Neural cell (in vitro differentiated cells): ENCODE data around the gene LRRC63. TPM values are rescaled to one million over a fixed set of nuclear protein-coding genes. Genes with fewer than 3 reads are reported as not detected.

Experiments used
- H2AFZ ChIP-seq: fragments of 200-600, 300-800 bp; sonication (generic), shearing (Covaris generic); 2 replicates; pipeline ENCODE4 v1.6.0; 2014; ENCODE audit warnings: low read depth, mild to moderate bottlenecking, antibody characterized with exemption, low read length, moderate library complexity
- H3F3A ChIP-seq: fragments of 200-600 bp; shearing (Covaris generic); 2 replicates; pipeline ENCODE4 v1.6.1; 2016; ENCODE audit warnings: mild to moderate bottlenecking, moderate library complexity, mixed read lengths, antibody characterized with exemption, low read length; ENCODE audit not compliant: insufficient read depth, poor library complexity, severe bottlenecking
- H3K27ac ChIP-seq: fragments of 200-600, 300-800 bp; sonication (generic), shearing (Covaris generic); 2 replicates; pipeline ENCODE4 v1.5.1; 2014; ENCODE audit warnings: mild to moderate bottlenecking, low read length, moderate library complexity
- H3K27me3 ChIP-seq: fragments of 300-800, 200-600 bp; sonication (generic), shearing (Covaris generic); 2 replicates; pipeline ENCODE4 v1.6.0; 2014; ENCODE audit warnings: mild to moderate bottlenecking, low read depth, low read length, moderate library complexity; ENCODE audit not compliant: insufficient read depth
- H3K36me3 ChIP-seq: fragments of 300-800, 200-600 bp; sonication (generic), shearing (Covaris generic); 2 replicates; pipeline ENCODE4 v1.5.1; 2014; ENCODE audit warnings: mild to moderate bottlenecking, antibody characterized with exemption, low read length, moderate library complexity; ENCODE audit not compliant: insufficient read depth
- H3K4me2 ChIP-seq: fragments of 300-800, 200-600 bp; sonication (generic), shearing (Covaris generic); 2 replicates; pipeline ENCODE4 v1.6.0; 2014; ENCODE audit warnings: mild to moderate bottlenecking, low read length
- H3K4me3 ChIP-seq: fragments of 300-800, 200-600 bp; sonication (generic), shearing (Covaris generic); 2 replicates; pipeline ENCODE4 v1.5.1; 2014; ENCODE audit warnings: mild to moderate bottlenecking, low read length, moderate library complexity
- H3K79me2 ChIP-seq: fragments of 200-600 bp; shearing (Covaris generic); replicated peaks from 2 replicates; pipeline ENCODE4 v1.6.0; 2014; ENCODE audit warnings: mild to moderate bottlenecking, low read length, moderate library complexity; ENCODE audit not compliant: insufficient read depth
- H3K9ac ChIP-seq: fragments of 300-800, 200-600 bp; sonication (generic), shearing (Covaris generic); 2 replicates; pipeline ENCODE4 v1.6.1; 2016; ENCODE audit warnings: mild to moderate bottlenecking, low read length, mixed read lengths
- H3K9me2 ChIP-seq: fragments of 200-600 bp; shearing (Covaris generic); 2 replicates; pipeline ENCODE4 v1.6.1; 2016; ENCODE audit warnings: mild to moderate bottlenecking, low read length, mixed read lengths; ENCODE audit not compliant: insufficient read depth
- H3K9me3 ChIP-seq: fragments of 200-600, 300-800 bp; sonication (generic), shearing (Covaris generic); 2 replicates; pipeline ENCODE4 v1.6.1; 2016; ENCODE audit warnings: mild to moderate bottlenecking, mixed run types, low read length, moderate library complexity, mixed read lengths
- H4K20me1 ChIP-seq: fragments of 200-600 bp; shearing (Covaris generic); 2 replicates; pipeline ENCODE4 v1.6.1; 2016; ENCODE audit warnings: mild to moderate bottlenecking, mixed run types; ENCODE audit not compliant: insufficient read depth
- CTCF ChIP-seq: fragments of 450-650 bp; IDR thresholded peaks from 2 replicates; pipeline ENCODE4 v1.5.1; 2014; ENCODE audit warnings: antibody characterized with exemption, mild to moderate bottlenecking, moderate library complexity; ENCODE audit not compliant: poor library complexity, severe bottlenecking
- EP300 ChIP-seq: fragments of 450-650 bp; conservative IDR thresholded peaks from 2 replicates; pipeline ENCODE4 v1.6.1; 2014; ENCODE audit warnings: antibody characterized with exemption, mild to moderate bottlenecking, moderate library complexity; ENCODE audit not compliant: poor library complexity, severe bottlenecking
- EZH2 ChIP-seq: fragments of 200-600, 300-800 bp; shearing (Covaris generic), sonication (generic); IDR thresholded peaks from 2 replicates; pipeline ENCODE4 v1.6.1; 2014; ENCODE audit warnings: antibody characterized with exemption, low read length, borderline replicate concordance, mild to moderate bottlenecking; ENCODE audit not compliant: insufficient read depth, poor library complexity, severe bottlenecking
- MXI1 ChIP-seq: fragments of 450-650 bp; conservative IDR thresholded peaks from 2 replicates; pipeline ENCODE4 v1.6.1; 2014; ENCODE audit warnings: antibody characterized with exemption, mild to moderate bottlenecking; ENCODE audit not compliant: poor library complexity, severe bottlenecking
- RAD21 ChIP-seq: fragments of 450-650 bp; conservative IDR thresholded peaks from 2 replicates; pipeline ENCODE4 v1.6.1; 2014; ENCODE audit warnings: antibody characterized with exemption, mild to moderate bottlenecking, moderate library complexity
- REST ChIP-seq: IDR thresholded peaks from 2 replicates; pipeline ENCODE4 v1.6.1; 2012; ENCODE audit warnings: borderline replicate concordance
- SMC3 ChIP-seq: fragments of 450-650 bp; conservative IDR thresholded peaks from 2 replicates; pipeline ENCODE4 v1.6.1; 2014; ENCODE audit warnings: antibody characterized with exemption, mild to moderate bottlenecking, moderate library complexity; ENCODE audit not compliant: poor library complexity
- TAF1 ChIP-seq: IDR thresholded peaks from 2 replicates; pipeline ENCODE4 v1.6.1; 2012; ENCODE audit warnings: low read depth
- polyA plus RNA-seq: library from polyadenylated mRNA; depleted of rRNA; stranded (reverse); fragments of >200 nt; gene quantifications from 2 replicates; pipeline ENCODE4 v1.2.3, GENCODE V29; 2014

The LRRC63 gene
- polyA plus RNA-seq, 1 donor from 2014 or later, result not detected

GRCh38 chr13:46198696-46199193, 13.0 kb upstream of the LRRC63 start:
- Histone ChIP-seq H3K27me3 (no peaks in the 10 kb centered on the region), H3K9me3 (no peaks in the 10 kb centered on the region), H3K9ac (no peak overlapping the region), H3K9me2 (no peaks in the 10 kb centered on the region), H3K79me2 (no peaks in the 10 kb centered on the region), H3K27ac (no peak overlapping the region), H2AFZ (no peak overlapping the region), H3K36me3 (no peaks in the 10 kb centered on the region), H4K20me1 (no peaks in the 10 kb centered on the region), H3K4me2 (no peak overlapping the region), H3F3A (no peaks in the 10 kb centered on the region), H3K4me3 (no peak overlapping the region)
- no peak for TF ChIP-seq MXI1
- TF ChIP-seq EP300, result no peak
- no peak for TF ChIP-seq REST
- no peak for TF ChIP-seq SMC3
- TF ChIP-seq RAD21, result no peak
- no peak for TF ChIP-seq EZH2
- no peak for TF ChIP-seq CTCF
- no peak for TF ChIP-seq TAF1

GRCh38 chr13:46202188-46202795, 9.4 kb upstream of the LRRC63 start:
- no peaks in the 10 kb centered on the region for H3K9me2 ChIP-seq
- H3K4me3 ChIP-seq, result no peak overlapping the region
- no peak overlapping the region for H3K4me2 ChIP-seq
- H4K20me1 ChIP-seq, result no peaks in the 10 kb centered on the region
- no peaks in the 10 kb centered on the region for H3K36me3 ChIP-seq
- H3K79me2 ChIP-seq, result no peaks in the 10 kb centered on the region
- no peak overlapping the region for H3K27ac ChIP-seq
- TF ChIP-seq EP300 (no peak), CTCF (no peak), RAD21 (no peak), EZH2 (no peak)
- no peaks in the 10 kb centered on the region for H3K27me3 ChIP-seq
- no peaks in the 10 kb centered on the region for H3F3A ChIP-seq
- H3K9ac ChIP-seq, result no peak overlapping the region
- no peaks in the 10 kb centered on the region for H3K9me3 ChIP-seq
- no peak overlapping the region for H2AFZ ChIP-seq
